Measurements from ENCODE around the gene LAMA3.

- TF ChIP-seq CTCF (IDR thresholded peaks at IDR 0.05 in 2 of 3, conservative IDR thresholded peaks at IDR 0.05 in 1 of 3; ENCODE audit: borderline replicate concordance in 1 of 3, insufficient read depth in 1 of 3, low read depth in 2 of 3, low read length in 2 of 3) (no peak), POLR2A (IDR thresholded peaks at IDR 0.05; ENCODE audit: borderline replicate concordance, extremely low read depth, insufficient read depth, insufficient read length) (no peak), MAX (IDR thresholded peaks at IDR 0.05) (no peak), JUND (IDR thresholded peaks at IDR 0.05) (no peak), EZH2 (IDR thresholded peaks at IDR 0.05) (no peak)
These were observed 249.7 kb downstream of the LAMA3 start for GRCh38 chr18:23938901-23939341.

All from HCT116 (cell line).